Pancreas (tissue), 10 donors: ENCODE data around the gene TMEM156. TPM values are rescaled to one million over a fixed set of nuclear protein-coding genes. Genes with fewer than 3 reads are reported as not detected.

Experiments used
- ATAC-seq, 4 donors: fragments of 200-7000 bp; cut with Tn5 transposase; one replicate each; pipeline versions ENCODE4 v1.8.0 to v1.9.1; 2020; ENCODE audit warnings: mild to moderate bottlenecking in 4 of 4, moderate library complexity in 4 of 4
- DNase-seq, 6 donors: peaks; one replicate each; pipeline ENCODE4 v3.0.0-alpha.2; 2020
- FAIRE-seq: peaks from 2 replicates; lab custom pipeline; 2012; peaks lifted over from hg19 to GRCh38; lab: Jason Lieb, UNC
- H3K27ac ChIP-seq, 4 donors: fragments of 200-600 bp; sonication (generic); 1 replicate in 3 of 4; 2 replicates in 1 of 4; pipeline versions ENCODE4 v1.5.0 to v1.8.0; 2020
- H3K27me3 ChIP-seq, 4 donors: fragments of 200-600 bp; one replicate each; pipeline ENCODE4 v1.8.0; 2021
- H3K36me3 ChIP-seq, 3 donors: fragments of 200-600 bp; sonication (generic) in 1 of 3; one replicate each; pipeline versions ENCODE4 v1.5.0 to v1.8.0; 2020 to 2021
- H3K4me1 ChIP-seq, 3 donors: fragments of 200-600 bp; one replicate each; pipeline ENCODE4 v1.8.0; 2021
- H3K4me3 ChIP-seq, 4 donors: fragments of 200-600 bp; sonication (generic) in 2 of 4; one replicate each; pipeline versions ENCODE4 v1.5.0 to v1.8.0; 2020 to 2021
- H3K9me3 ChIP-seq, 4 donors: fragments of 200-600 bp; one replicate each; pipeline ENCODE4 v1.8.0; 2021
- WGBS, 2 donors: extraction: QIAGEN DNeasy Blood & Tissue Kit; methylation state at CpG; one replicate each; pipeline ENCODE4 v1.1.7; 2013; 5-methylcytosine and 5-hydroxymethylcytosine counted together
- intact Hi-C, 3 donors: fragments of 100-400 bp; cut with DNase I; formaldehyde crosslinking; loops; one replicate each; pipeline versions ENCODE4 v1.11.1 to v1.14.2; 2022
- polyA plus RNA-seq, 2 donors: library from polyadenylated mRNA; stranded (reverse); fragments of 200-250 nt; gene quantifications; one replicate each; pipeline ENCODE4 v1.2.3, GENCODE V29; 2013
- total RNA-seq, 6 donors: library from RNA; stranded (reverse); fragmentation: NEBNext Ultra II Directional in 4 of 6; extraction: Animal tissue kit (Norgen Biotek cat#: 25700) in 4 of 6; gene quantifications; one replicate each; pipeline versions ENCODE4 v1.2.1 to v1.2.4, GENCODE V29; 2021 to 2023
- TF ChIP-seq, protein P1 (sequence below), 4 donors: fragments of 200-600 bp; sonication (generic) in 3 of 4; IDR thresholded peaks; one replicate each; pipeline versions ENCODE4 v1.5.0 to v1.8.0; 2021; ENCODE audit warnings: antibody characterized with exemption in 4 of 4
- donor health status: healthy with polysubstance abuse.
- donor health status: DM: no; HTN: no; CAD: no; lungs with moderate emphysema.
- donor health status: DM: no; HTN: no; CAD: no.
- donor health status: control.
- donor health status: control.
- donor health status: Bipolar disorder and iron deficiency.
- donor health status: DM: yes; HTN: yes; CAD: no.
- donor health status: DM: no; HTN: no; CAD: no.
- donor health status: DM: no; HTN: no; CAD: no.
- donor health status: DM: yes; HTN: yes; CAD: no.

TMEM156 gene
- total and polyA plus RNA-seq, 8 donors = 0.08 to 1.8 (median 0.53) TPM

DNA sequence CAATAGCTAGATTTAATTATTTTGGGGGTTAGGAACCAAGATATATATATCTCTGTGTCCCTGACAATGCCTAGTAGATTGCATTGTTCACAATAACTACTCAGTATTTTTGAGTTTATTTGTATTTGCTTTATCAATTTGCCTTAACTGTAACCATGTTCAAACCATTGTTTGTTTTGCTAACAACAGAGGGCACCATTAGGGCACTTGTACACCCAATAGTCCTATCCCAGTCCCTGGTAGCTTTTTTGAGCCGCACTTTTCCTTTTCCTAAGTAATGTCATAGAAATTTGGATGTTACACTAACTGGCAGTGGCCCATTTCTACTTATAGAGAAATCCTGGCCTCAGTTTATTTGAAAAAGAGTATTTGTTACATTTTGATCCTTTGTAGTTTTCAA is 29.2 kb upstream of the TMEM156 start:
- intact Hi-C loops = no loop called here
- H3K27ac ChIP-seq = no peak overlapping the region
- DNase-seq (no peak), FAIRE-seq (no peak), ATAC-seq (peak in 1 of 4 donors; percentile 23)
- peaks cover 0 to 5% (median 0%) of the 10 kb centered on the region in 3 donors for H3K4me1 ChIP-seq
- no peaks in the 10 kb centered on the region for H3K9me3 ChIP-seq
- H3K36me3 ChIP-seq = no peaks in the 10 kb centered on the region
- H3K4me3 ChIP-seq = no peak overlapping the region
- TF ChIP-seq, protein P1, sequence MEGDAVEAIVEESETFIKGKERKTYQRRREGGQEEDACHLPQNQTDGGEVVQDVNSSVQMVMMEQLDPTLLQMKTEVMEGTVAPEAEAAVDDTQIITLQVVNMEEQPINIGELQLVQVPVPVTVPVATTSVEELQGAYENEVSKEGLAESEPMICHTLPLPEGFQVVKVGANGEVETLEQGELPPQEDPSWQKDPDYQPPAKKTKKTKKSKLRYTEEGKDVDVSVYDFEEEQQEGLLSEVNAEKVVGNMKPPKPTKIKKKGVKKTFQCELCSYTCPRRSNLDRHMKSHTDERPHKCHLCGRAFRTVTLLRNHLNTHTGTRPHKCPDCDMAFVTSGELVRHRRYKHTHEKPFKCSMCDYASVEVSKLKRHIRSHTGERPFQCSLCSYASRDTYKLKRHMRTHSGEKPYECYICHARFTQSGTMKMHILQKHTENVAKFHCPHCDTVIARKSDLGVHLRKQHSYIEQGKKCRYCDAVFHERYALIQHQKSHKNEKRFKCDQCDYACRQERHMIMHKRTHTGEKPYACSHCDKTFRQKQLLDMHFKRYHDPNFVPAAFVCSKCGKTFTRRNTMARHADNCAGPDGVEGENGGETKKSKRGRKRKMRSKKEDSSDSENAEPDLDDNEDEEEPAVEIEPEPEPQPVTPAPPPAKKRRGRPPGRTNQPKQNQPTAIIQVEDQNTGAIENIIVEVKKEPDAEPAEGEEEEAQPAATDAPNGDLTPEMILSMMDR (IDR thresholded peaks at IDR 0.05) = no peak
- no peaks in the 10 kb centered on the region for H3K27me3 ChIP-seq
- WGBS, 2 donors = 89 to 90% methylated on average over 1 of the region's 1 CpG

DNA sequence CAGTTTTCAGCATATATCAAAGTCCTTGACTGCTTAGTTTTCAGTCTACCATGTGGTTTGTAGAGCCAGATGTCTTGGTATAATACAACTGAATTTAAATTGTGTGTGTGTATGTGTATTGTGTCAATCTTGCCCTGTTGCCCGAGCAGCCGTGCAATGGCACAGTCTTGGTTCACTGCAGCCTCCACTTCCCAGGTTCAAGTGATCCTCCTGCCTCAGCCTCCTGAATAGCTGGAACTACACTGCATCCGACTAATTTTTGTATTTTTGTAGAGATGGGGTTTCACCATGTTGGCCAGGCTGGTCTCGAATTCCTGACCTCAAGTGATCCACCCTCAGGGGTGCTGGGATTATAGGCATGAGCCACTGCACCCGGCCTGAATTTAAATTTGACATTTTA is 23.8 kb upstream of the TMEM156 start:
- no peaks in the 10 kb centered on the region for H3K4me1 ChIP-seq
- DNase-seq (no peak), ATAC-seq (no peak), FAIRE-seq (no peak)
- H3K27me3 ChIP-seq = no peaks in the 10 kb centered on the region
- intact Hi-C loops = no loop called here
- no peaks in the 10 kb centered on the region for H3K9me3 ChIP-seq
- H3K27ac ChIP-seq = no peak overlapping the region
- TF ChIP-seq, protein P1 (IDR thresholded peaks at IDR 0.05) = no peak
- no peaks in the 10 kb centered on the region for H3K36me3 ChIP-seq
- WGBS, 2 donors = 97% methylated on average over 5 of the region's 5 CpGs
- H3K4me3 ChIP-seq = no peak overlapping the region

DNA sequence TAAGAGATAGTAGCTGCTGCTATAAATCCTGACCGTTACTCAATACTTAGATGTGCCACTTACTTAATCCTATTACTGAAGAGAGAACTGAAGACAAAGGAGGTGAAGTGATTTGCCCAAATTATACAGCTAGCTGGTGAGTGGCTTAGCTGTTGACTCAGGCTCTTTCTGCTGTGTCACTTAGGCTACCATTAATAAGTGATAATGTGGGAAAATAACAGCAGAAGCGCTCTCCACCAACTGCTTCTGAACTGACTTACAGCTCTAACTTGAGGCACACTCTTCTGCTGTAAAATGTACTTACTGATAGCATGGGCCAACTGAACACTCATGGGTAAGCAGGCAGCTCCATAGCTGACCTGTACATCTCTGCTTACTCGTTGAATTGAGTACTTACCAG is 22.3 kb upstream of the TMEM156 start:
- Histone ChIP-seq H3K36me3 (no peaks in the 10 kb centered on the region), H3K27ac (no peak overlapping the region), H3K9me3 (no peaks in the 10 kb centered on the region), H3K4me3 (no peak overlapping the region), H3K4me1 (no peaks in the 10 kb centered on the region), H3K27me3 (no peaks in the 10 kb centered on the region)
- TF ChIP-seq, protein P1 (IDR thresholded peaks at IDR 0.05) = no peak
- WGBS, 2 donors = 67 to 71% methylated on average over 3 of the region's 3 CpGs
- ATAC-seq = peak in 3 of 4 donors; percentile 35 to 59 (median 51)
- DNase-seq = no peak
- FAIRE-seq = no peak
- intact Hi-C loops = no loop called here

DNA sequence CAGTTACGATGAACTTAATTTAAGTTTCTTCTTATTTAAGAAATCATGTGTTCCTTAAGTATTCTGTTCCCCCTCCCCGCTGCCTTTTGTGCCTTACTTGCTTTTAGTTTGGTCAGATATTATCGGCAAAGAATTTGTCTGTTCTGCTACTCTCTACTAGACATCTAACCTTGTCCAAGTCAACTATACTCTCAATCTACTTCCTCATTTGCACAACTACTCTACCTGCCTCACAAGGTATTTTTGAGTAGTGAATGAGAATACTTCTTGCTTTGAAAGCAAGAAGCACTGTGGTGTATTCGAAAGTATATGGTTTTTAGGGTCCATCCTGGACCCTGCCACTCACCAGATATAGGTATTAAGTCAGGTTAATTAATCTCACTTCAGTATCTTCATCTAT is 21.8 kb upstream of the TMEM156 start:
- ATAC-seq (no peak), FAIRE-seq (no peak), DNase-seq (no peak)
- no peaks in the 10 kb centered on the region for H3K4me1 ChIP-seq
- no peaks in the 10 kb centered on the region for H3K27me3 ChIP-seq
- TF ChIP-seq, protein P1 (IDR thresholded peaks at IDR 0.05) = no peak
- 90 to 96% methylated on average over 4 of the region's 4 CpGs for WGBS, 2 donors
- no peak overlapping the region for H3K27ac ChIP-seq
- H3K36me3 ChIP-seq = no peaks in the 10 kb centered on the region
- intact Hi-C loops = no loop called here
- no peak overlapping the region for H3K4me3 ChIP-seq
- H3K9me3 ChIP-seq = no peaks in the 10 kb centered on the region

DNA sequence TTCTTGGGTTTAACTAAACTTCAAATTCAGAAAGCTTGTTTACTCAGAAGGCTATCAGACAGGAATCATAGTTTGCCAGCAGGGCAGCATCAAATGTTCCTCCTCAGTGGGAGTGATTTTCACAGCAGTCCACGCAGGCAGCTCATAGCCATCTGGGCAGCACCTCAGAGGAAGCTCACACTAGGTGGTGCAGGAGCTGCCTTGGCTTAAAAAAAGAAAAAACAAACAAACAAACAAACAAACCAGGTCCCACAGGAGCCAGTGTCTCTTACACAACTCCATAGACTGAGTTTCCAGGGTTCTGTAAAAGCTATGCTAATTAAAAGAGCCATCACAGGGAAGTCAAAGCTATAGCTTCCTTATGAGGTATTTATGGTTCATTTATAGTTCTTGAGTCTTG is 19.3 kb upstream of the TMEM156 start:
- WGBS, 2 donors = 94 to 95% methylated on average over 1 of the region's 1 CpG

More for the DNA sequence above, 19.3 kb upstream of the TMEM156 start:
- peaks cover 0 to 7% (median 0%) of the 10 kb centered on the region in 3 donors for H3K4me1 ChIP-seq
- no peaks in the 10 kb centered on the region for H3K9me3 ChIP-seq
- H3K36me3 ChIP-seq = no peaks in the 10 kb centered on the region
- no peaks in the 10 kb centered on the region for H3K27me3 ChIP-seq
- H3K27ac ChIP-seq = no peak overlapping the region
- DNase-seq (no peak), ATAC-seq (no peak), FAIRE-seq (no peak)
- intact Hi-C loops = no loop called here
- no peak overlapping the region for H3K4me3 ChIP-seq
- TF ChIP-seq, protein P1 (IDR thresholded peaks at IDR 0.05) = no peak
